Measurements from ENCODE around the gene ZNF500.
A peak's percentile ranks its signal among the peaks of the same experiment; 100 is the strongest.

ZNF500 gene

GRCh38 chr16:4748682-4749411 is 18.1 kb downstream of the ZNF500 start:
- no peak for TF ChIP-seq GATA2 (IDR thresholded peaks at IDR 0.05; ENCODE audit: low read depth, low read length)
- TF ChIP-seq GATA3 (IDR thresholded peaks at IDR 0.05; ENCODE audit: low read depth, low read length): no peak

GRCh38 chr16:4747906-4748681 is 18.9 kb downstream of the ZNF500 start:
- no peak for TF ChIP-seq GATA3 (IDR thresholded peaks at IDR 0.05; ENCODE audit: low read depth, low read length)
- no peak for TF ChIP-seq GATA2 (IDR thresholded peaks at IDR 0.05; ENCODE audit: low read depth, low read length)

- TF ChIP-seq GATA3 (IDR thresholded peaks at IDR 0.05; ENCODE audit: low read depth, low read length): no peak
- TF ChIP-seq GATA2 (IDR thresholded peaks at IDR 0.05; ENCODE audit: low read depth, low read length): no peak
Measured at GRCh38 chr16:4746991-4747574, 19.9 kb downstream of the ZNF500 start.

GRCh38 chr16:4746215-4746614 is 20.7 kb downstream of the ZNF500 start:
- TF ChIP-seq GATA3 (IDR thresholded peaks at IDR 0.05; ENCODE audit: low read depth, low read length) (no peak), GATA2 (IDR thresholded peaks at IDR 0.05; ENCODE audit: low read depth, low read length) (no peak)

- TF ChIP-seq GATA3 (IDR thresholded peaks at IDR 0.05; ENCODE audit: low read depth, low read length) (no peak), GATA2 (IDR thresholded peaks at IDR 0.05; ENCODE audit: low read depth, low read length) (no peak)
Measured at GRCh38 chr16:4745274-4745569, 21.7 kb downstream of the ZNF500 start.

GRCh38 chr16:4744555-4745273 is 22.2 kb downstream of the ZNF500 start:
- TF ChIP-seq GATA2 (IDR thresholded peaks at IDR 0.05; ENCODE audit: low read depth, low read length) (no peak), GATA3 (IDR thresholded peaks at IDR 0.05; ENCODE audit: low read depth, low read length) (no peak)

GRCh38 chr16:4743226-4743878 is 23.6 kb downstream of the ZNF500 start:
- no peak for TF ChIP-seq GATA3 (IDR thresholded peaks at IDR 0.05; ENCODE audit: low read depth, low read length)
- TF ChIP-seq GATA2 (IDR thresholded peaks at IDR 0.05; ENCODE audit: low read depth, low read length): no peak

- TF ChIP-seq GATA2 (IDR thresholded peaks at IDR 0.05; ENCODE audit: low read depth, low read length) (no peak), GATA3 (IDR thresholded peaks at IDR 0.05; ENCODE audit: low read depth, low read length) (no peak)
Measured at GRCh38 chr16:4737545-4737944, 29.4 kb downstream of the ZNF500 start.

- no peak for TF ChIP-seq GATA3 (IDR thresholded peaks at IDR 0.05; ENCODE audit: low read depth, low read length)
- no peak for TF ChIP-seq GATA2 (IDR thresholded peaks at IDR 0.05; ENCODE audit: low read depth, low read length)
Measured at GRCh38 chr16:4736546-4736945, 30.4 kb downstream of the ZNF500 start.

- no peak for TF ChIP-seq GATA3 (IDR thresholded peaks at IDR 0.05; ENCODE audit: low read depth, low read length)
- TF ChIP-seq GATA2 (IDR thresholded peaks at IDR 0.05; ENCODE audit: low read depth, low read length): no peak
Measured at GRCh38 chr16:4734730-4735535, 32.0 kb downstream of the ZNF500 start.

- TF ChIP-seq GATA3 (IDR thresholded peaks at IDR 0.05; ENCODE audit: low read depth, low read length): no peak
- TF ChIP-seq GATA2 (IDR thresholded peaks at IDR 0.05; ENCODE audit: low read depth, low read length): 0 out of 2 replicates have a peak, but pooled peaks have one; percentile 12
Measured at GRCh38 chr16:4734063-4734729, 32.8 kb downstream of the ZNF500 start, which contains the start of the genes ANKS3 and DNAAF8. ANKS3 (minus strand) TSS chr16:4734271; CDS start chr16:4730149, 4,122 bp downstream. DNAAF8 (plus strand) TSS chr16:4734537; CDS start chr16:4736515, 1,978 bp downstream.

GRCh38 chr16:4733747-4734062 is 33.3 kb downstream of the ZNF500 start:
- TF ChIP-seq GATA3 (IDR thresholded peaks at IDR 0.05; ENCODE audit: low read depth, low read length) (no peak), GATA2 (IDR thresholded peaks at IDR 0.05; ENCODE audit: low read depth, low read length) (no peak)
